CD14-positive monocyte (primary cell): ENCODE results near the gene SCUBE1. TPM values are rescaled to one million over a fixed set of nuclear protein-coding genes. Genes with fewer than 3 reads are reported as not detected.

Source experiments
- DNase-seq, 3 donors: peaks; one replicate each; pipeline ENCODE4 v3.0.0-alpha.2; 2011 to 2022
- H2AFZ ChIP-seq: 2 replicates; pipeline ENCODE4 v1.6.0; 2012; ENCODE audit warnings: mild to moderate bottlenecking, low read depth, low read length, inconsistent platforms; ENCODE audit not compliant: insufficient read depth, poor library complexity, severe bottlenecking
- H3K27ac ChIP-seq, 2 donors: 1 replicate in 1 of 2; 2 replicates in 1 of 2; pipeline ENCODE4 v1.5.1; 2012 to 2013; ENCODE audit warnings: low read length in 2 of 2, control low read depth in 1 of 2, inconsistent platforms in 1 of 2, low read depth in 1 of 2, mild to moderate bottlenecking in 1 of 2
- H3K27me3 ChIP-seq, 2 donors: one replicate each; pipeline versions ENCODE4 v1.6.0 to v1.6.1; 2011 to 2013; ENCODE audit warnings: low read length in 2 of 2; ENCODE audit not compliant: control insufficient read depth in 2 of 2, insufficient read depth in 2 of 2
- H3K36me3 ChIP-seq, 2 donors: replicated peaks in 1 of 2; 1 replicate in 1 of 2; 2 replicates in 1 of 2; pipeline versions ENCODE4 v1.5.1 to v1.6.1; 2012 to 2013; ENCODE audit warnings: low read length in 2 of 2, control low read depth in 1 of 2, inconsistent platforms in 1 of 2, mild to moderate bottlenecking in 1 of 2; ENCODE audit not compliant: insufficient read depth in 2 of 2, control insufficient read depth in 1 of 2
- H3K4me1 ChIP-seq, 2 donors: 1 replicate in 1 of 2; 2 replicates in 1 of 2; pipeline versions ENCODE4 v1.5.1 to v1.6.1; 2012 to 2013; ENCODE audit warnings: low read length in 2 of 2, control low read depth in 1 of 2, inconsistent platforms in 1 of 2, mild to moderate bottlenecking in 1 of 2, moderate library complexity in 1 of 2; ENCODE audit not compliant: insufficient read depth in 2 of 2, control insufficient read depth in 1 of 2
- H3K4me2 ChIP-seq: replicated peaks from 2 replicates; pipeline ENCODE3; 2012; ENCODE audit warnings: low read length, moderate library complexity, mild to moderate bottlenecking; ENCODE audit not compliant: poor library complexity, severe bottlenecking; ENCODE audit errors: extremely low read depth
- H3K4me3 ChIP-seq, 3 experiments: fragments of 200-600 bp in 1 of 3; sonication (generic) in 1 of 3; replicated peaks in 1 of 3; 1 replicate in 2 of 3; 2 replicates in 1 of 3; pipeline ENCODE4 v1.5.1; 2011 to 2013; ENCODE audit warnings: low read length in 3 of 3, mild to moderate bottlenecking in 3 of 3, control low read depth in 2 of 3, low read depth in 2 of 3, inconsistent platforms in 1 of 3, moderate library complexity in 1 of 3
- H3K79me2 ChIP-seq: 2 replicates; pipeline ENCODE4 v1.6.0; 2012; ENCODE audit warnings: mild to moderate bottlenecking, control low read depth, inconsistent platforms, low read length, moderate library complexity; ENCODE audit not compliant: insufficient read depth
- H3K9ac ChIP-seq: 2 replicates; pipeline ENCODE4 v1.6.0; 2017; ENCODE audit warnings: low read length, mild to moderate bottlenecking; ENCODE audit not compliant: insufficient read depth, poor library complexity, severe bottlenecking
- H3K9me3 ChIP-seq, 2 donors: replicated peaks in 1 of 2; 1 replicate in 1 of 2; 2 replicates in 1 of 2; pipeline versions ENCODE4 v1.5.1 to v1.6.1; 2012 to 2013; ENCODE audit warnings: low read length in 2 of 2, control low read depth in 1 of 2; ENCODE audit not compliant: control insufficient read depth in 1 of 2, insufficient read depth in 1 of 2
- H4K20me1 ChIP-seq: 2 replicates; pipeline ENCODE4 v1.6.0; 2012; ENCODE audit warnings: mild to moderate bottlenecking, low read length, control low read depth, moderate library complexity; ENCODE audit not compliant: insufficient read depth
- H3K27ac Mint-ChIP-seq, 7 donors: one replicate each; pipeline ENCODE4 v1.8.0; 2020; ENCODE audit warnings: mild to moderate bottlenecking in 7 of 7, mixed read lengths in 7 of 7, moderate library complexity in 6 of 7, inconsistent platforms in 2 of 7
- H3K27me3 Mint-ChIP-seq, 3 donors: one replicate each; pipeline ENCODE4 v1.8.0; 2021 to 2022; ENCODE audit warnings: low read depth in 3 of 3, mild to moderate bottlenecking in 3 of 3, mixed read lengths in 3 of 3, moderate library complexity in 3 of 3, inconsistent platforms in 1 of 3
- H3K36me3 Mint-ChIP-seq, 2 donors: one replicate each; pipeline ENCODE4 v1.8.0; 2020; ENCODE audit warnings: mixed read lengths in 2 of 2, inconsistent platforms in 1 of 2, mild to moderate bottlenecking in 1 of 2
- H3K4me1 Mint-ChIP-seq: one replicate; pipeline ENCODE4 v1.8.0; 2020; ENCODE audit warnings: mild to moderate bottlenecking, mixed read lengths
- H3K4me3 Mint-ChIP-seq, 2 donors: one replicate each; pipeline ENCODE4 v1.8.0; 2020; ENCODE audit warnings: mild to moderate bottlenecking in 2 of 2, mixed read lengths in 2 of 2, moderate library complexity in 1 of 2
- H3K9me3 Mint-ChIP-seq, 7 donors: one replicate each; pipeline ENCODE4 v1.8.0; 2020 to 2022; ENCODE audit warnings: mixed read lengths in 7 of 7, mild to moderate bottlenecking in 6 of 7, moderate library complexity in 6 of 7, inconsistent platforms in 2 of 7
- WGBS: methylation state at CpG from one replicate; pipeline ENCODE4 v1.1.5; 2013; ENCODE audit warnings: missing lambda C conversion rate; ENCODE audit not compliant: insufficient coverage; 5-methylcytosine and 5-hydroxymethylcytosine counted together
- intact Hi-C, 2 donors: fragments of 100-400 bp; cut with micrococcal nuclease; formaldehyde crosslinking; loops; one replicate each; pipeline versions ENCODE4 v1.15.0 to v1.15.1; 2023
- polyA plus RNA-seq, 3 donors: library from polyadenylated mRNA; depleted of rRNA in 1 of 3; unstranded in 2 of 3; stranded (reverse) in 1 of 3; fragments of 300-500 nt in 2 of 3; fragments of >200 nt in 1 of 3; fragmentation: Illumina TruSeq in 2 of 3; gene quantifications; 1 replicate in 2 of 3; 2 replicates in 1 of 3; pipeline ENCODE4 v1.2.3, GENCODE V29; 2012 to 2021
- TF ChIP-seq, protein P1 (sequence below): fragments of 200-600 bp; IDR thresholded peaks from one replicate; pipeline ENCODE4 v1.8.0; 2022; ENCODE audit warnings: antibody characterized with exemption, mild to moderate bottlenecking

Gene SCUBE1
- polyA plus RNA-seq, 3 donors = 0.20 to 0.32 (median 0.26) TPM

DNA sequence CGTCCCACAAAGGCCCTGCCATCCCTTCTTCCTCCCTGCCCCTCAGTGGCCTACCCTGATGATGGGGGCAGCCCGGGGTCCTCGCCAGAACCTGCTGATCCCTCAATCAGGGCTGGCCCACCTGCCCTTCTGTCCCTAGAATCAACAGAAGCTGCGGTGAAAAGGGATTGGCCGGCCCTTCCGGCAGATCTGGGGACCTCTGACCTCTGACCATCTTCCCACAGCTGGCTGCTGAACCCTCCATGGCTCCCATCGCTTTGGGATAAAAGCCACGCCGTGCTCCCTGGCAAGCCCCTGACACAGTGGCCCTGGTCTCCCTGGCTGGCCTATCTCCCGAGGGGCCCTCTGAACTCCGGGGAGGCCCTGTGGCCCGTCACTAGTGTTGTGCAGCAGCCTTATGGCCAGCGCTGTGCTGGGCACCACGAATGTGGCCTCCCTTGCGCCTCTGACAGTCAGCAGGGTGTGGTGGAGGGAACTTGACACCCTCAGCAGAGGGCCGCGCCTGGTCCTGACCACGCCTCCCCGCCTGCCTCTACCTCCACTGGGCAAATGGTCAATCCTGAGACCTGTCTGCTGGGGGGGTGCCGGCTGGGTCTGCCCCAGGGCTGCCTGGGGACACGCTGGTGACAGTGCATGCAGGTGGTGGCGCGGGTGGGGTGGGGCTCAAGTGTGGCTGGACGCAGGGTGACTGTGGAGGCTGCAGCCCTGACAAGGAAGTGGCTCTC lies 98.2 kb downstream of the SCUBE1 start:
- Histone ChIP-seq H3K27me3 (no peaks in the 10 kb centered on the region), H3K4me2 (no peak overlapping the region), H2AFZ (no peak overlapping the region), H3K27ac (no peak overlapping the region), H3K79me2 (no peaks in the 10 kb centered on the region), H4K20me1 (no peaks in the 10 kb centered on the region), H3K4me1 (no peaks in the 10 kb centered on the region), H3K4me3 (no peak overlapping the region), H3K9me3 (no peaks in the 10 kb centered on the region), H3K9ac (no peak overlapping the region), H3K36me3 (no peaks in the 10 kb centered on the region)
- Mint-ChIP-seq H3K27me3 (peaks cover 1 to 11% (median 3%) of the 10 kb centered on the region in 3 donors), H3K4me3 (no peak overlapping the region), H3K9me3 (no peaks in the 10 kb centered on the region), H3K27ac (no peak overlapping the region), H3K36me3 (no peaks in the 10 kb centered on the region), H3K4me1 (no peaks in the 10 kb centered on the region)
- WGBS = 91% methylated on average over 24 of the region's 24 CpGs
- TF ChIP-seq, protein P1, sequence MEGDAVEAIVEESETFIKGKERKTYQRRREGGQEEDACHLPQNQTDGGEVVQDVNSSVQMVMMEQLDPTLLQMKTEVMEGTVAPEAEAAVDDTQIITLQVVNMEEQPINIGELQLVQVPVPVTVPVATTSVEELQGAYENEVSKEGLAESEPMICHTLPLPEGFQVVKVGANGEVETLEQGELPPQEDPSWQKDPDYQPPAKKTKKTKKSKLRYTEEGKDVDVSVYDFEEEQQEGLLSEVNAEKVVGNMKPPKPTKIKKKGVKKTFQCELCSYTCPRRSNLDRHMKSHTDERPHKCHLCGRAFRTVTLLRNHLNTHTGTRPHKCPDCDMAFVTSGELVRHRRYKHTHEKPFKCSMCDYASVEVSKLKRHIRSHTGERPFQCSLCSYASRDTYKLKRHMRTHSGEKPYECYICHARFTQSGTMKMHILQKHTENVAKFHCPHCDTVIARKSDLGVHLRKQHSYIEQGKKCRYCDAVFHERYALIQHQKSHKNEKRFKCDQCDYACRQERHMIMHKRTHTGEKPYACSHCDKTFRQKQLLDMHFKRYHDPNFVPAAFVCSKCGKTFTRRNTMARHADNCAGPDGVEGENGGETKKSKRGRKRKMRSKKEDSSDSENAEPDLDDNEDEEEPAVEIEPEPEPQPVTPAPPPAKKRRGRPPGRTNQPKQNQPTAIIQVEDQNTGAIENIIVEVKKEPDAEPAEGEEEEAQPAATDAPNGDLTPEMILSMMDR = no peak
- DNase-seq = no peak
- intact Hi-C loops = no loop called here

DNA sequence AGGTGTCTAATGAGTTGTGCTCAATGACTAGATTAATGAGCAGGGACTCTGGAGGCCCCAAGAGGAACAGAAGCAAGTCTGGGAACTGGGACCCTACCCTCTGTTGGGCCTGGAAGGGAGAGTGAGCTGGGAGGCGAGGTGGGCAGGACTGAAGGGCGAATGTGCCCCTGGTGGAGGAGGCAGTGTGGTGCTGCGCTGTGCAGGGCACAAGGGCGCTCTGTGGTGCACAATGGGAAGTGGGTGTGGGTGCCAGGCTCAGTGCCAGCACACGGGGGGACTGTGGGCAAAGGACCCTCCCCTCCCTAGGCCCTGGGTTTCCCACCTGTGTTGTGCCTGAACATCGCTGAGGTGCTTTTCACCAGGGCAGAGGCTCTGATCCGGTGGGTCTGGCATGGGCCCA lies 98.8 kb downstream of the SCUBE1 start:
- no peak for DNase-seq
- Mint-ChIP-seq H3K9me3 (no peaks in the 10 kb centered on the region), H3K4me1 (no peaks in the 10 kb centered on the region), H3K36me3 (no peaks in the 10 kb centered on the region), H3K27me3 (peaks cover 1 to 11% (median 3%) of the 10 kb centered on the region in 3 donors), H3K4me3 (no peak overlapping the region), H3K27ac (no peak overlapping the region)
- H3K9me3 ChIP-seq = no peaks in the 10 kb centered on the region
- TF ChIP-seq, protein P1 = no peak
- no peak overlapping the region for H3K27ac ChIP-seq
- no peak overlapping the region for H2AFZ ChIP-seq
- no peak overlapping the region for H3K4me3 ChIP-seq
- no peaks in the 10 kb centered on the region for H3K36me3 ChIP-seq
- H3K27me3 ChIP-seq = no peaks in the 10 kb centered on the region
- no peaks in the 10 kb centered on the region for H4K20me1 ChIP-seq
- H3K4me2 ChIP-seq = no peak overlapping the region
- H3K9ac ChIP-seq = no peak overlapping the region
- 67% methylated on average over 4 of the region's 7 CpGs for WGBS
- intact Hi-C loops = no loop called here
- no peaks in the 10 kb centered on the region for H3K79me2 ChIP-seq
- H3K4me1 ChIP-seq = no peaks in the 10 kb centered on the region
